GM19238 (cell line): Measurements from ENCODE around the gene ADM5.
A peak's percentile ranks its signal among the peaks of the same experiment; 100 is the strongest.

Experiments used
- DNase-seq: peaks from one replicate; pipeline ENCODE4 v3.0.0; 2011; ENCODE audit warnings: low spot score; ENCODE audit not compliant: insufficient read length

The ADM5 gene

DNA sequence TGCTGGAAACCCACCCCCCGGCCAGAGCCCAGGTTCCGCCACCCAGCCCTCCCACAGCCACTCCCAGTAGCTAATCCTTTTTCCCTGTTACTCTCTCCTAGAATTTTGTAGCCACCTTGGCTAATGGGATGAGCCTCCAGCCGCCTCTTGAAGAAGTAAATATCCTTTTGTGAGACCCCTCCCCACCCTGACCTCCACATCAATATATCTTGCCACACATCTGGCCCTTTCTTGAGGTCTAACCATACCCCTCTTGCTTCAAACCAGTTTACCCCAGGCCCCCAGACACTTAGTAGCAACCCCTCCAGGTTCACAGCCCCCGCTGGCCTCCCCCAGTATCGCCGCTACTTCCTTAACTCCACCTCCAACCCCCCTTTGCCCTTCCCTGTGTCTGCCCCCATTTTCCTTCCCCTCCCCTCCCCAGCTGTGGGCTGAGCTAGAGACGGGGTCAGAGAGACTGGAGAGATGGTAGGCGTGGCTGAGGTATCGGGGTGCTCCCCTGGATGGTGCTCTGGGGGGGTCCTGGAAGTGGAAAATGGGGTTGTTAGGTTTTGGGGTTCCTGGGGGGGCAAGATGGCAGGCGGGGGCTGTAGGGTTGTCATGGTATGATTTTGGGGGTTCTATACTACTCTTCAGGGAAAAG is 9.5 kb upstream of the ADM5 start:
- DNase-seq: no peak

- peak; percentile 95 for DNase-seq
Measured at GRCh38 chr19:49680421-49681351, 8.7 kb upstream of the ADM5 start.

DNA sequence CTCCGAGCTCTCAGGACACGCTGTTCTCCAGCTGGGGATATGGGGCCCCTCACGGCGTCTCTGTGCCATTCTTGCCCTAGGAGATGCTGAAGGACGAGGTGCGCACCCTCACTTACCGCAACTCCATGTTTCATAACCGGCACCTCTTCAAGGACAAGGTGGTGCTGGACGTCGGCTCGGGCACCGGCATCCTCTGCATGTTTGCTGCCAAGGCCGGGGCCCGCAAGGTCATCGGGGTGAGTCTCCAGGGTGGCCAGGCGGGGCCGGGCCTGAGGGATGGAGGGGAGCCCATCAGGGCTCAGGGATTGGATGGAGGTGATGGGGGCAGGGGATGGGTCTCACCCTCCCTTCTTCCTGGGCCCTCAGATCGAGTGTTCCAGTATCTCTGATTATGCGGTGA is 7.6 kb upstream of the ADM5 start:
- no peak for DNase-seq

GRCh38 chr19:49682274-49682673 is 7.1 kb upstream of the ADM5 start:
- no peak for DNase-seq

GRCh38 chr19:49683814-49684250 is 5.6 kb upstream of the ADM5 start:
- no peak for DNase-seq

GRCh38 chr19:49684251-49684982 is 5.0 kb upstream of the ADM5 start:
- no peak for DNase-seq

GRCh38 chr19:49684983-49685553 is 4.3 kb upstream of the ADM5 start:
- DNase-seq: no peak

GRCh38 chr19:49685845-49686332 is 3.5 kb upstream of the ADM5 start:
- no peak for DNase-seq

- no peak for DNase-seq
Measured at GRCh38 chr19:49686503-49687088, 2.8 kb upstream of the ADM5 start.

GRCh38 chr19:49687150-49687549 is 2.2 kb upstream of the ADM5 start:
- no peak for DNase-seq

- DNase-seq: no peak
Measured at GRCh38 chr19:49687566-49688316, 1.7 kb upstream of the ADM5 start.

DNA sequence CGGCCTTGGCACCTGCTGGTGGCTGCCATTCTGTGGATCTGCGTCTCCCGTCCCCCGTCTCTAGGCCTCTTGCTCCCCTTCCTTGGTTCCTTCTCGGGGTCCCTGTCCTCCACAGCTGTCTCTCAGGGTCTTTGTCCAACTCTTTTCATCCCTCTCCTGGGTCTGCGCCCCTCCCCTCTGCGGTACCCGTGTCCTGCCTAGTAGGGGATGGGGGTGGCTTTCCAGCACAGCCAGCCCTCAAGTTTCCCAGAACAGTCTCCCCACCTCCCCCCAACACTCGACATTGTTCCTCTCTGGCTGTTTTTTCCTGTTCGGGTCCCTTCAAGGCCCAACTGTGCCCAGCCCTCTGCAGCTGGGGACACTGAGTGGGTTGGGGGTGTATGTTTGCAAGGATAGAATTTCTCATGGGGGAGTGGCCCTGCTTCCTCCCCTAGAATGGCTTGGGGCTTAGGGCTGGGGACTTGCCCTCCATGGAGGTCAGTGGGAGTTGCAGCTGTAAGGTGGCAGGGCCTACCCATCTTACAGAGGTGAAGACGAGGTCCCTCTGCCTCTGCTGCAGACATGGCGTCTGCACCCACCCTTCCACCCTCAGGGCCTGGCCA is 762 bp upstream of the ADM5 start:
- DNase-seq: no peak

DNA sequence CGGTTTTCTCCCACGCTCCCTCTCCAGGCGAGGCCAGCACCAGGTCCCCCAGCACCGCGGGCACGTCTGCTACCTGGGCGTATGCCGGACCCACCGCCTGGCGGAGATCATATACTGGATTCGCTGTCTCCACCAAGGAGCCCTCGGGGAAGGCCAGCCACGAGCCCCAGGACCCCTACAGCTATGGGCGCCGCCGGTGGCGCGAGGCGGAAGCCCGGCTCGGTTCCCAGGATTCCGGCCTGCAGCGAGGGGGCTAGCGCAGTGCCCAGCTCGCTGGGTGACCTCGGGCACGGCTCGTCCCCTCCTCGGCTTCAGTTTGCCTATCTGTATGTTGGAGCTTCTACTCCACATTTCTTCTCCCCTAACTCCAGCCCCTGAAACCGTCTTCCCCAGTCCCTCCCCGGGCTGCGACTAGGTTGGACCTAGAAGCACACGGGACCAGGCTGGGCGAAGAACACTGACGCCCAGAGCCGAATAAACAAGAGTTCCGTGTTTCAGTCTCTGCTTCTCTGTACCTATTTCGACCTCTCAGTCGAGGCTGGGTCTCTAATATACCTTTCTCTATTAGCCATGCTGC is 773 bp downstream of the ADM5 start:
- no peak for DNase-seq

DNA sequence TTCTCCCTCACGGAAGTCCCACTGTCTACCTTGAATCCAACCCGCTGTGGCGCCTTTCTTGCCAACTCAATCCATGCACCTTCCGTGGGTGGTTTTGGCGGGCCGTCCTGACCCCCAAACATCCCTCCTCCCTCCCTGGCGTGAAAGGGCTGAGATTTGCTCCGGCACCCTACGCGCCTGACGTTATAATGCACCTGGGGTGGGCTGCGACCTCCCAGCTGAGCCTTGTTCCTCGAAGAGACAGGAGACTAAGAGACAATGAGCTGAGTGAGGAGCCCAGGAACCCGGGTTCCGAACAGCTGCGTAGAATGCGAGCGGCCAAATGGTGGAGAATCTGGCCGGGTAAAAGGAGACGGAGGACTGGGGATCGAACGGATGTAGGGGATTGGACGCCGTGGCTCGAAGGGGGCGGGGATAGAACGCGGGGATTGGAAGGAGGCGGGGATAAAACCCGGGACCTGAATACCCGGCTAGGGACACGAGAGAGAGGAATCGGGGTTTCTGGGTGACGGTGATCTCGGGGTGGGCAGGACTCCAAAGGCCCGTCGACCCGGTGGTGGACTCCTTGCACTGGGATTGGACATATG is 1.4 kb downstream of the ADM5 start, which contains the start of gene CPT1C:
Gene CPT1C, plus strand, starts transcription at position 461 of the 587 bp plus-strand sequence. CDS start 1,137 bp downstream, outside the sequence.
- DNase-seq: peak; percentile 56

- peak; percentile 55 for DNase-seq
Measured at GRCh38 chr19:49691243-49692146, 2.1 kb downstream of the ADM5 start.

GRCh38 chr19:49692147-49692506 is 2.7 kb downstream of the ADM5 start:
- DNase-seq: no peak

DNA sequence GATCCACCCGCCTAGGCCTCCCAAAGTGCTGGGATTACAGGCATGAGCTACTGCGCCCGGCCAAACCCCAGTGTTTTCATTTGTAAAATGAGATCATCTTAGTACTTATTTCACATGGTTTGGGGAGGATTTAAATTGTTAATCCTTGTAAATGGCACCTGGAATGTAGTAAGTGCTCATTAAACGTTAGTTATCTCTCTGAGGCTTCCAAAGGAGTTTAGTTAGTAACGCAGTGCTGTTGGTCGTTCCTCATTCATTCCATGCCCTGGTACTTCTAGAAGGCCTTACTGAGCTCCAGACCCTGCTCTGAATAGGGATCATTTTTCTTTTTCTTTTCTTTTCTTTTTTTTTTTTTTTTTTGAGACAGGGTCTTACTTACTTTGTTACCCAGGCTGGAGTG is 6.7 kb downstream of the ADM5 start:
- no peak for DNase-seq

DNA sequence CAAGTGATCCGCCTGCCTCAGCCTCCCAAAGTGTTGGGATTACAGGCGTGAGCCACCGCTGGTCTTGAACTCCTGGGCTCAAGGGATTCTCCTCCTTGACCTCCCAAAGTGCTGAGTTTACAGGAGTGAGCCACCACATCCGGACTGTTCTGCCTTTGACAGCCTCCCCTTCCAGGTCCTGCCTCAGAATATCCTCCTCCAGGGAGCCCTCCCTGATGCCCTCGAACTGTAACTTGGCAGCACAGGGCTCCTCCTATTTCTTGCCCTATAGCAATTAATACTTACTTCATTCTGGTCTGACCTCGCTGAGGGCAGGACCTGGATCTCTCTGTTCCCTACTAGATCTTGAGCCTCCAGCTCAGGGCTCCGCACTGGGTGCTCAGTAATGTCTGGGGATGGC is 7.5 kb downstream of the ADM5 start:
- no peak for DNase-seq
